Measurements from ENCODE around the gene CXCL11. TPM values are rescaled to one million over a fixed set of nuclear protein-coding genes. Genes with fewer than 3 reads are reported as not detected.

The CXCL11 gene
- total and polyA plus RNA-seq, 9 of the 15 experiments (the other 6 are each of a cell fraction or from before 2014, with no cell fraction given) = 2.1 to 9.1 (median 4.5) TPM

DNA sequence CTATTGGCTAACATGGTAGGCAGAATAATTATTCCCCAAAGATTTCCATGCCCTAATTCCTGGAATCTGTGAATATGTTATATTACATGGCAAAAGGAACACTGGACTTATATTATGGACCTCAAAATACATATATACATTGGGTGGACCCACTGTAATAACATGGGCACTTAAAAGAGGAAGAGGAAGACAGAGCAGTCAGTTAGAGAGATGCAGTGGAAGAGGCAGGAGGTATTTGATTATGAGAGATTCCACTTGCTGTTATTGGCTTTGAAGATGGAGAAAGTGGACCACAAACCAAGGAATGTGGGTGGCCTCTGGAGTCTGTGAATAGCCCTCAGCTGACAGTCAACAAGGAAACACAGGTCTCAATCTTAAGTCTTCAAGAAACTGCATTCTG, 24.6 kb upstream of the CXCL11 start:
- H3K9ac ChIP-seq (ENCODE audit: insufficient read depth in 1 of 2, low read depth in 2 of 2, low read length in 2 of 2) = no peak overlapping the region
- H3K9me3 ChIP-seq (replicated peaks; ENCODE audit: control insufficient read depth, insufficient read depth, low read depth, low read length) = no peaks in the 10 kb centered on the region
- POLR2A ChIA-PET = no interaction called here
- intact Hi-C loops (cut with micrococcal nuclease) (no loop called here), in situ Hi-C loops (cut with MboI) (no loop called here)
- H3K27me3 ChIP-seq (ENCODE audit: control insufficient read depth in 2 of 2, insufficient read depth in 2 of 2, low read length in 2 of 2) = no peaks in the 10 kb centered on the region
- no peak overlapping the region for H2AFZ ChIP-seq (ENCODE audit: low read depth, low read length)
- no peak for FAIRE-seq
- H3K4me2 ChIP-seq (ENCODE audit: insufficient read depth, low read length) = no peak overlapping the region
- BruUV-seq (replicated peaks) = no TSS peak
- no peak overlapping the region for H3K4me3 ChIP-seq
- H4K20me1 ChIP-seq (replicated peaks; ENCODE audit: control insufficient read depth, insufficient read depth, low read length) = no peaks in the 10 kb centered on the region
- H3K79me2 ChIP-seq (ENCODE audit: control insufficient read depth, insufficient read depth, low read length) = no peaks in the 10 kb centered on the region
- CTCF ChIA-PET (ENCODE audit: low intra/inter-chr PET ratio) = no interaction called here
- H3K4me1 ChIP-seq (replicated peaks in 1 of 2; ENCODE audit: control insufficient read depth in 2 of 2, insufficient read depth in 2 of 2, low read length in 2 of 2) = no peaks in the 10 kb centered on the region
- H3K9me1 ChIP-seq (ENCODE audit: control insufficient read depth, insufficient read depth, low read length) = no peaks in the 10 kb centered on the region
- no peak overlapping the region for H3K27ac ChIP-seq (ENCODE audit: extremely low read depth, low read depth, low read length)
- no peak for DNase-seq (ENCODE audit: extremely low read depth in 1 of 4, low spot score in 3 of 4)
- no peaks in the 10 kb centered on the region for H3K36me3 ChIP-seq (ENCODE audit: control insufficient read depth, insufficient read depth, low read length)
- ATAC-seq = no peak
- TF ChIP-seq, protein P1, sequence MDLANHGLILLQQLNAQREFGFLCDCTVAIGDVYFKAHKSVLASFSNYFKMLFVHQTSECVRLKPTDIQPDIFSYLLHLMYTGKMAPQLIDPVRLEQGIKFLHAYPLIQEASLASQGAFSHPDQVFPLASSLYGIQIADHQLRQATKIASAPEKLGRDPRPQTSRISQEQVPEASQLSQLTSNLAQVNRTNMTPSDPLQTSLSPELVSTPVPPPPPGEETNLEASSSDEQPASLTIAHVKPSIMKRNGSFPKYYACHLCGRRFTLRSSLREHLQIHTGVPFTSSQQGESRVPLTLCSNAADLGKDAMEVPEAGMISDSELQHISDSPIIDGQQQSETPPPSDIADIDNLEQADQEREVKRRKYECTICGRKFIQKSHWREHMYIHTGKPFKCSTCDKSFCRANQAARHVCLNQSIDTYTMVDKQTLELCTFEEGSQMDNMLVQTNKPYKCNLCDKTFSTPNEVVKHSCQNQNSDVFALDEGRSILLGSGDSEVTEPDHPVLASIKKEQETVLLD (IDR thresholded peaks at IDR 0.05) = no peak
- no peak for TF ChIP-seq TAF7 (tag; IDR thresholded peaks at IDR 0.05)
- TF ChIP-seq, protein P2, sequence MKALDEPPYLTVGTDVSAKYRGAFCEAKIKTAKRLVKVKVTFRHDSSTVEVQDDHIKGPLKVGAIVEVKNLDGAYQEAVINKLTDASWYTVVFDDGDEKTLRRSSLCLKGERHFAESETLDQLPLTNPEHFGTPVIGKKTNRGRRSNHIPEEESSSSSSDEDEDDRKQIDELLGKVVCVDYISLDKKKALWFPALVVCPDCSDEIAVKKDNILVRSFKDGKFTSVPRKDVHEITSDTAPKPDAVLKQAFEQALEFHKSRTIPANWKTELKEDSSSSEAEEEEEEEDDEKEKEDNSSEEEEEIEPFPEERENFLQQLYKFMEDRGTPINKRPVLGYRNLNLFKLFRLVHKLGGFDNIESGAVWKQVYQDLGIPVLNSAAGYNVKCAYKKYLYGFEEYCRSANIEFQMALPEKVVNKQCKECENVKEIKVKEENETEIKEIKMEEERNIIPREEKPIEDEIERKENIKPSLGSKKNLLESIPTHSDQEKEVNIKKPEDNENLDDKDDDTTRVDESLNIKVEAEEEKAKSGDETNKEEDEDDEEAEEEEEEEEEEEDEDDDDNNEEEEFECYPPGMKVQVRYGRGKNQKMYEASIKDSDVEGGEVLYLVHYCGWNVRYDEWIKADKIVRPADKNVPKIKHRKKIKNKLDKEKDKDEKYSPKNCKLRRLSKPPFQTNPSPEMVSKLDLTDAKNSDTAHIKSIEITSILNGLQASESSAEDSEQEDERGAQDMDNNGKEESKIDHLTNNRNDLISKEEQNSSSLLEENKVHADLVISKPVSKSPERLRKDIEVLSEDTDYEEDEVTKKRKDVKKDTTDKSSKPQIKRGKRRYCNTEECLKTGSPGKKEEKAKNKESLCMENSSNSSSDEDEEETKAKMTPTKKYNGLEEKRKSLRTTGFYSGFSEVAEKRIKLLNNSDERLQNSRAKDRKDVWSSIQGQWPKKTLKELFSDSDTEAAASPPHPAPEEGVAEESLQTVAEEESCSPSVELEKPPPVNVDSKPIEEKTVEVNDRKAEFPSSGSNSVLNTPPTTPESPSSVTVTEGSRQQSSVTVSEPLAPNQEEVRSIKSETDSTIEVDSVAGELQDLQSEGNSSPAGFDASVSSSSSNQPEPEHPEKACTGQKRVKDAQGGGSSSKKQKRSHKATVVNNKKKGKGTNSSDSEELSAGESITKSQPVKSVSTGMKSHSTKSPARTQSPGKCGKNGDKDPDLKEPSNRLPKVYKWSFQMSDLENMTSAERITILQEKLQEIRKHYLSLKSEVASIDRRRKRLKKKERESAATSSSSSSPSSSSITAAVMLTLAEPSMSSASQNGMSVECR (CRISPR knock-in tag; IDR thresholded peaks at IDR 0.05) = no peak
- TF ChIP-seq PURB (CRISPR knock-in tag; IDR thresholded peaks at IDR 0.05; ENCODE audit: low read depth) = no peak
- TF ChIP-seq HNRNPH1 (optimal IDR thresholded peaks at IDR 0.05; ENCODE audit: low read depth, low read length) = no peak
- no peak for TF ChIP-seq NONO (IDR thresholded peaks at IDR 0.05; ENCODE audit: low read depth in 2 of 2, low read length in 1 of 2)
- TF ChIP-seq, protein P3, sequence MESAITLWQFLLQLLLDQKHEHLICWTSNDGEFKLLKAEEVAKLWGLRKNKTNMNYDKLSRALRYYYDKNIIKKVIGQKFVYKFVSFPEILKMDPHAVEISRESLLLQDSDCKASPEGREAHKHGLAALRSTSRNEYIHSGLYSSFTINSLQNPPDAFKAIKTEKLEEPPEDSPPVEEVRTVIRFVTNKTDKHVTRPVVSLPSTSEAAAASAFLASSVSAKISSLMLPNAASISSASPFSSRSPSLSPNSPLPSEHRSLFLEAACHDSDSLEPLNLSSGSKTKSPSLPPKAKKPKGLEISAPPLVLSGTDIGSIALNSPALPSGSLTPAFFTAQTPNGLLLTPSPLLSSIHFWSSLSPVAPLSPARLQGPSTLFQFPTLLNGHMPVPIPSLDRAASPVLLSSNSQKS (CRISPR knock-in tag; IDR thresholded peaks at IDR 0.05) = no peak
- TF ChIP-seq SAP30 (IDR thresholded peaks at IDR 0.05; ENCODE audit: borderline replicate concordance, insufficient read depth, low read depth, low read length, poor library complexity, severe bottlenecking) = no peak
- TF ChIP-seq, protein P4, sequence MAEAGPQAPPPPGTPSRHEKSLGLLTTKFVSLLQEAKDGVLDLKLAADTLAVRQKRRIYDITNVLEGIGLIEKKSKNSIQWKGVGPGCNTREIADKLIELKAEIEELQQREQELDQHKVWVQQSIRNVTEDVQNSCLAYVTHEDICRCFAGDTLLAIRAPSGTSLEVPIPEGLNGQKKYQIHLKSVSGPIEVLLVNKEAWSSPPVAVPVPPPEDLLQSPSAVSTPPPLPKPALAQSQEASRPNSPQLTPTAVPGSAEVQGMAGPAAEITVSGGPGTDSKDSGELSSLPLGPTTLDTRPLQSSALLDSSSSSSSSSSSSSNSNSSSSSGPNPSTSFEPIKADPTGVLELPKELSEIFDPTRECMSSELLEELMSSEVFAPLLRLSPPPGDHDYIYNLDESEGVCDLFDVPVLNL (CRISPR knock-in tag; IDR thresholded peaks at IDR 0.05; ENCODE audit: low read depth) = no peak
- TF ChIP-seq CHCHD3 (CRISPR knock-in tag; IDR thresholded peaks at IDR 0.05) = no peak
